LHCN-M2 (cell line): ENCODE data around the gene MYO6. TPM values are rescaled to one million over a fixed set of nuclear protein-coding genes. Genes with fewer than 3 reads are reported as not detected.

ENCODE experiments used
- DNase-seq: peaks from one replicate; pipeline ENCODE4 v3.0.0-alpha.2; 2012; ENCODE audit warnings: low read depth
- total RNA-seq: library from RNA; depleted of rRNA; stranded (reverse); fragments of >200 nt; gene quantifications from 2 replicates; pipeline ENCODE4 v1.2.3, GENCODE V29; 2014

Gene MYO6
- total RNA-seq, 1 experiment from 2014 or later: 7.3 TPM

DNA sequence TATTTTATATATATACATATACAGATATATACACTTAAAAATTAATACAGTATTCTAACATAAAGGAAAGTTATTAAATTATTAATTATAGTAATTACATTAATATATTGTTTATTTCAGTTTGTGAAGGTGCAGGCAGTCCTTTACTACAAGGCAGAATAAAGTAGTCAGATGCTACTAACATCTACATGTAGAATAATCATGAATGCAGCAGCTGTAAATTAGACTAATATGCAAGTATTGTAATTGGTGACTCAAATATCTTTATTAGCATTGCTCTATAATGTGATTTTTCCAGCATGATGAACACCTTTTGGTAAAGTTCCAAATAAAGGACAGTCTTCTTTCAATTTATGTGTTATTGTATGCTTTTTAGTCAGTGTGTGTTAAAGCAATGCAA lies 17.3 kb downstream of the MYO6 start:
- no peak for DNase-seq

DNA sequence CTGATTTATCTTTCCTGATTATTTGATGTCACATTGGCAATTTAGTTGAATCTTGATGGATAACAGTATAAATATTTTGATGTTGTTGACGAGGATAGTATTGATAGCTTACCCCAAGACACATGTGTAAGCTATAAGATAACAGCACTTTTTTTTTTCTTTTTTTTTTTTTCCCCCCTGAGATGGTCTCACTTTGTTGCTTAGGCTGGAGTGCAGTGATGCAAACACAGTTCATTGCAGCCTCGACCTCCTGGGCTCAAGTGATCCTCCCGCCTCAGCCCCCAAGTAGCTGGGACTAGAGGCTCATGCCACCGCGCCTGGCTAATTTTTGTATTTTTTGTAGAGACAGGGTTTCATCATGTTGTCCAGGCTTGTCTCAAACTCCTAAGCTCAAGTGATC lies 21.8 kb downstream of the MYO6 start:
- no peak for DNase-seq

DNA sequence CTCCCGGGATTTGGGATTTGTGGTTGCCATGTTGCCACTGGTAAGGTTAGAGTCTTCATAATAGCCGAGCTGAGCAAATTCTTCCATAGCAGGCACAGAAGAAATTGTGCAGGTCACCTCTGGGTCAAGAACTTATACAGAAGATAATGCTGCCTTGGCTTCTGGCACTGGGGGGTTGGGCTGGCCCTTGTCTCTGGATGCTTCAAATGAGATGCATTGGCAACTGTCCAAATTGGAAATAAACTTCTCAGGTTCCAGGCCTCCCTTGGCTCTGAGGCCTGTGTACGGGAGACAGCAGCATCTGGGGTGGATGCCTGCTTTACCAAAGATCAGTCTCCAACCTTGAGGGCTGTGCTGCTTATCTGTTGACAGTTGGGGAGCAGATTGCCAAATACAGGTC lies 26.2 kb downstream of the MYO6 start:
- DNase-seq: peak; percentile 19

DNA sequence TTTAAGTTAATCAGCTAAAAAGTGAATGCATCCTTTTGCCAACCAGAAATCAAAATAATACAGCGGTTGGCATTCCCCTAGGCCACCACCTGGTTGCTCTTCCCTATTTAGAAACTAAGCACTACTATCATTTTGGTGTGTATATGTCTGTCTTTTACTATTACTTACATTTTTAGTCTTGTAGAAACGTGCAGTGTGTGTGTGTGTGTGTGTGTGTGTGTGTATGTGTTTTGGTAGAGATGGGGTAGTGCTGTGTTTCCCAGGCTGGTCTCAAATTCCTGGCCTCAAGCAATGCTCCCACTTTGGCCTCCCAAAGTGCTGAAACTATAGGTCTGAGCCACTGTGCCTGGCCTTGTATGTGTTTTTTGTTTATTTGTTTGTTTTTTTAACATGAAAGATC lies 27.4 kb downstream of the MYO6 start:
- no peak for DNase-seq

DNA sequence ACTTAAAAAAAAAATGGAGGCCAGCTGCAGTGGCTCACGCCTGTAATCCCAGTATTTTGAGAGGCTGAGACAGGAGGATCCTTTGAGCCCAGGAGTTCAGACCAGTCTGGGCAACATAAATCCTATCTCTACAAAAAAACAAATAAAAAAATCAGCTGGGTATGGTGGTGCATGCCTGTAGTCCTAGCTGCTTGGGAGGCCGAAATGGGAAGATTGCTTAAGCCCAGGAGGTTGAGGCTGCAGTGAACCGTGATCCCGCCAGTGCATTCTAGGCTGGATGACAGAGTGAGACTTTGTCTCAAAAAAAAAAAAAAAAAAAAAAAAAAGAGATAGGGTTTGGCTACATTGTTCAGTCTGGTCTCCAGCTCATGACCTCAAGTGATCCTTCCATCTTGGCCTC lies 29.7 kb downstream of the MYO6 start:
- no peak for DNase-seq

DNA sequence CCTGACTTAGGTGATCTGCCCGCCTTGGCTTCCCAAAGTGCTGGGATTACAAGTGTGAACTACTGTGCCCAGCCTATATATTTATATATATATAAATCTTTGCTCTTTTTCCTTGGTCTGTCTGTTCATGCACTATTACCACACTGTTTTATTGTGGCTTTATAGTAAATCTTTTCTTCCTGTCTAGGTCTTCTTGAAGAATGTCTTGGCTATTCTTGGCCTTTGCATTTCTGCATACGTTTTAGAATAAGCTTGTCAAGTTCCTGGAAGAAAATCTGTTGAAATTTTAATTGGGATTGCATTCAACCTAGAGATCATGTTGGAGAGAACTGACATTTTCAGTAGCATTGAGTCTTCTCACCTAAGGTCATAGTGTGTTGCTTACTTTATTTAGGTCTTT lies 37.1 kb downstream of the MYO6 start:
- DNase-seq: no peak

DNA sequence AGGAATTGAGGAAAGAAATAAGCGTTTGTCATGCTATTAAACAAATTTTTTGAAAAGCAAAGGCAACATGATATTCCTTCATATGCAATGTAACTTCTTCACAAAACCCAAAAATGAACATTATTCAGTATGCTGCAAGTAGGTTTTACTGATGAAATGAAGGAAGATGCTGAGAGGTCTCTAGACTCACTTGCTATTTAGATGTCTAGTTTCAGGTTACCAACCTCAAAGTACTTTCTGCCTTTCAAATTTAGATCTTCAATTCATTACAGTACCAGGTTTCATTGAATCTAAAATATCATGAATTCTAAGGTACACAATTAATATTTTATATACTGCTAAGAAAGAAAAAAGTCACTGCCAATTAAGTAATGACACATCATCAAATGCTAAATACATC lies 39.9 kb downstream of the MYO6 start:
- no peak for DNase-seq

DNA sequence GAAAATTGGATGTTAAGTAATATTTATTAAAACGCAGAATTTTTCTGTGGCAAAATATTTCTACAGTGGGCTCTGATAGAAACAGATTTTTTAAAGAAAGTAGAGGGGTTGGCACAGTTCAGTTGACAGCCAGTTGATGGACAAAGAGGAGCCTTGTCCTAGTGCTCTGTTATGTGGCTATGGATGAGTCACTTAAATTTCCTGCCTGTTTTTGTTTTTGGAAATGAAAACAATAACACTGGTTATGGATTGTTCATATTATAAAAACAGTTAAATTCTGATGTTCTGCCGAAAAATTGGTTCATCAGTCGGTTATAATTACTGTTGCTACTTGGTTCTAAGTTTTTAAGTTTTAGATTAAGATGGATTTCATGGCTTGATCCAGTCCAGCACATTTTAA lies 42.8 kb downstream of the MYO6 start:
- DNase-seq: peak; percentile 59

DNA sequence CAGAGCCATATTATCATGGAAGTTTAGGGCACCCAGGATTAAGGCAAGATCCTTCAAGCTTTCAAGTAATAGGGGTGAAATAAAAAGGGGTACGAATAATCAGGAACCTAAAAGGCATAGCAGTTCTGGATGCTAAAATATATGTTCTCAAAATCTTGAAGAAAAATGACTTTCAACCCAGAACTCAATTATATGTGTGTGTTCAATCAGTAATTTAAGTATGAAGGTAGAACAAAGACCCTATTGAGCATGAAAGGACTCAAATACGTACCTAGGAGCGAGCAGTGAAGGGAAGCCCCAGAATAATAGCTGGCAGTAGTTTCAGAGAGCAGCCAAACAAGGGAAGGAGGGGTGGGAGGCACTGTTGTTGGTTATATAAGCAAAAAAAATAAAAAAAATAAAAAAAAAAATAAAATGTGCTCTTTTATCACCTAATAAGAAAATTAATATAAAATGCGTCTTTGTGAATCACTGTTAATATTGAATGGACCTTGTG lies 45.4 kb downstream of the MYO6 start:
- DNase-seq: no peak

DNA sequence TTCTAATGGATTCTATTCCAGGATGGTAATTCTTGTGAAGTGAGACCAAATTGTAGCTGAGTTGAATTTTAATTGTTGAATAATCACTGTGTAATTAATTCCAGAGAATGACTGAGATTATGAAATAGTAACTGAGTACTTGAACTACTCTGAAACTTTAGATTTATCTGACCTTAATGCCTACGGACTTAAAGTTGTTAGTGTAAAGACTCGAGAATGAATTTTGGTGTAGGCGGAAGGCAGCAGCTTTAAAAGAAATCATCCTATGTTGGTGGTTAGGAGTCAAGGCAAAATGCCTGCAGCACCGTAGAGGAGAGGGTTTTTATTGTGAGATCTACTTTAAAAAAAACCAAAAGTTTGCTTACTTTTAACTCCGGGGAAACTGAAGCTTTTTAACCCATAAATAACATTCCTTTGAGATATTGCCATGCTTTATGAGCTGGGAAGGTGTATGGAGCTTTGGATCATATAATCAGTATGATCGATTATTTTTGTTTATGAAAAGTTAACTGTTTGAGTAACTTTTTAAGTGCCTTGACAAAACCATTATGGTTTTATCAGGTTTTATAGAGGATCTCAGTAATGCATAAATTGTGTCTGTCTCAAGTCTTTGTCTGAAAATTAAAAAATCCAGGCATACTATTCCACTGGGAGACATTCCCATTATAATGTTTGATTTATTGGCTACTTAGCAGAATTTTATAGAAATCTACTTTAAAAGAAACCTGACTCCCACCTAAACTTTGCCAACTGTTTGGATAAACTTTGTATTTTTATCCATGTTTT lies 46.1 kb downstream of the MYO6 start:
- DNase-seq: no peak

DNA sequence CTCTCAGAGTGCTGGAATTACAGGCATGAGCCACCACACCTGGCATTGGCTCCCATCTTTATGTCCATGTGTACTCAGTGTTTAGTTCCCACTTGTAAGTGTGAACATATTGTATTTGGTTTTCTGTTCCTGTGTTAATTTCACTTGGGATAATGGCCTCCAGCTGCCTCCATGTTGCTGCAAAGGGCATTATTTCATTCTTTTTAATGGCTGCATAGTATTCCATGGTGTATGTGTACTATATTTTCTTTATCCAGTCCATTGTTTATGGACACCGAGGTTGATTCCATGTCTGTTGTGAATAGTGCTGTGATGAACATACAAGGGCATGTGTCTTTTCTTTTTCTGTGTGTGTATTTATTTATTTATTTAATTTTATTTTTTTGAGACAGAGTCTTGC lies 47.7 kb downstream of the MYO6 start:
- no peak for DNase-seq

DNA sequence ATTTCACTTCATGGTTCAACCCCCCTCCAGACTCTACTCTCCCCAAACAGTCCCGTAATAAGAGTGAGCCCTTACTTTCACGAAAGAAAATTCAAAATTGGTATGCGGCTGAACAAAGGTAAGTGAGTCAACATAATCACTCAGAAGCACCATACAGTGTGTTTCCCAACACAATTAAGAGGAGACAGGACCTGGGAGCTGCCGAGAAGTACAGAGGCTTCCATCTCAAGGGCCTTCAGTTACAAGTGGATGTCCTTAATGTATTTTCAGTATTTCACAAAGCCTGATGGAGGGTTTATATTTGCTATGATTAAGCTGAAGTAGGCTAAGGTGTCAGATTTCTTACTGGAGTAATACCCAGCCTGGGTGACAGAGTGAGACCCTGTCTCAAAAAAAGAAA lies 51.1 kb downstream of the MYO6 start:
- DNase-seq: no peak

DNA sequence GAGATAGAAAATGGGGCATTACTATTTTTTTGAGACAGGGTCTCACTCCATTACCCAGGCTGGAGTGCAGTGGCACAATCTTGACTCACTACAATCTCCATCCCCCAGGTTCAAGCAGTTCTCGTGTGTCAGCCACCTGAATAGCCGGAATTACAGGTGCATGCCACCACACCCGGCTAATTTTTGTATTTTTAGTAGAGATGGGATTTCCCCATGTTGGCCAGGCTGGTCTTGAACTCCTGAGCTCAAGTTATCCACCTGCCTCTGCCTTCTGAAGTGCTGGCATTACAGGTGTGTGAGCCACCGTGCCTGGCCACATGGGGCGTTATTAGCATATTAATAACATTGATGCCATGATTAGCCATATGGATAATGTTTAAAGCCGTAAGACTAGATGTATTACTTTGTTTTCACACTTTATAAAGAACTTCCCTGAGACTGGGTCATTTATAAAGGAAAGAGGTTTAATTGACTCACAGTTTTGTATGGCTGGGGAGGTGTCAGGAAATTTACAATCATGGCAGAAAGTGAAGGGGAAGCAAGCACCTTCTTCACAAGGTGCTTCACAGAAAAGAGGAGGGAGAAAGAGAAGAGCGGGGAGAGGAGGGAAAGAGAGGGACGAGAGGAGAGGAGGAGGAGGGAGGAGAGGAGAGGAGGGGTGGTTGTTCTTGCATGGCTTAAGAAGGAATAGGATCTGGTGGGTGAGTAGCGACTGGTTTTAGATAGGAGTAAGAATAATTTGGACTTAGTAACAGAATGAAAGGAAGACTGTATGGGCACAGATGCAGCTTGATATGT lies 51.9 kb downstream of the MYO6 start:
- no peak for DNase-seq

DNA sequence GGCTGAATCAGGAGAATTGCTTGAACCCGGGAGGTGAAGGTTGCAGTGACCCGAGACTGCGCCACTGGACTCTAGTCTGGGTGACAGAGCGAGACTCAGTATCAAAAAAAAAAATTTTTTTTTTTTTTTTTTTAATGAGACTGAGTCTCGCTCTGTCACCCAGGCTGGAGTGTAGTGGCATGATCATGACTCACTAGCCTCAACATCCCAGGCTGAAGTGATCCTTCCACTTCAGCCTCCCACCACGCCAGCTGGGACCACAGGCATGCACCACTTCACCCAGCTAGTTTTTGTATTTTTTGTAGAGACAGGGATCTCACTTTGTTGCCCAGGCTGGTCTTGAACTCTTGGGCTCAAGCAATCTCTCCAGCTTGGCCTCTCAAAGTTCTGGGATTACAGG lies 53.3 kb downstream of the MYO6 start:
- peak; percentile 17 for DNase-seq

DNA sequence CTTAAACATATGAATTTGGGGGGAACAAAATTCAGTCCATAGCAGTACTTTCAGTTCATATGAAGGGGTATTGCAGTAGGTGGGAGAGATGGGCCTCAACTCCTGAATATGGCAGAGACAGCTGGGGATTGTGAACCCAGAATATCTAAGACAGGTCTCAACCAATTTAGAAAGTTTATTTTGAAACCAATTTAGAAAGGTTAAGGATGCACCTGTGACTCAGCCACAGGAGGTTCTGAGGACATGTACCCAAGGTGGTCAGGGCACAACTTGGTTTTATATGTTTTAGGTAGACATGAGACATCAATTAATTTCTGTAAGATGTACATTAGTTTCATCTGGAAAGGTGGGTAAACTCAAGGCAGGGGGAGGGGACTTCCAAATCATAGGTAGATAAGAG lies 59.5 kb downstream of the MYO6 start:
- DNase-seq: no peak

DNA sequence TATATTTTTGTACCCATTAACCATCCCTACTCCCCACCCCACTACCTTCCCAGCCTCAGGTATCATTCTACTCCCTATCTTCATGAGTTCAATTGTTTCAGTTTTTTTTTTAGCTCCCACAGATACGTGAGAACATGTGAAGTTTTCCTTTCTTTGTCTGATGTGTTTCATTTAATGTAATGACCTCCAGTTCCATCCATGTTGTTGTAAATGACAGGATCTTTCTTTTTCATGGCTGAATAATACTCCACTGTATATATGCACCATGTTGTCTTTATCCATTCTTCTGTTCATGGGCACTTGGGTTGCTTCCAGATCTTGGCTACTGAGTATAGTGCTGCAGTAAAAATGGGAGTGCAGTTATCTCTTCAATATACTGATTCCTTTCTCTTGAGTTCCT lies 63.5 kb downstream of the MYO6 start:
- DNase-seq: no peak

DNA sequence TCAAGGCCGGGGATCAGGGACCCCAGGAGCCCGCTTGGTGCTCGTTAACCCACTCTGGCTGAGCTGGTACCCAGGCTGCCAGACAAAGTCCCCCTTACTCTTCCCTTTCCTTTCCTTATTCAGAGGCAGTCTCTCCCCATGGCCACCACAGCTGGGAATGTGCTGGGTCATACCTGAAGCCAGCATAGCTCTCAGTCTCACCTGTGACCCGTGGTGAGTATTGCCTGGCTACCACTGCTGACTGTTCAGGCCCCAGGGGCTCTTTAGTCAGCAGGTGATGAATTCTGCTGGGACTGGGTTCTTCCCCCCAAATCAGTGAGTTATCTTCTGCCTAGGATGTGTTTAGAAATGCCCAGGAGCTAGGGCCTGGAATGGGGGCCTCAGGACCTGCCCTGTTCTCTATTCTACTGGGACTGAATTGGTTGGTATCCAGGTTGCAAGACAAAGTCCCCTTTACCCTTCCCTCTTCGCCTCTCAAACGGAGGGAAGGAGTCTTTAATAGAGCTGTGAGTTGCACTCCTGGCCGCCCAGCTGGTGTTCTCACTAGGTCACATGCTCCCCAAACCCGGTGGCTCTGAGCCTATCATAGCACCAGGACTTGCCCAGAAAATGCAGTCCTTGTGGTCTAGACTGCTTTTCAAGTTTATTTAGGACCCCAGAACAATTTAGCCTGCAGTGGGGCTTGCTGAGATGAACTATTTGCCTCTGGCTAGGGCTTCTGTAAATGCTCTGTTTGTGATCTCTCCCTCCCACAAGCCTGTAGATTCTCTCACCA lies 64.6 kb downstream of the MYO6 start:
- DNase-seq: no peak

DNA sequence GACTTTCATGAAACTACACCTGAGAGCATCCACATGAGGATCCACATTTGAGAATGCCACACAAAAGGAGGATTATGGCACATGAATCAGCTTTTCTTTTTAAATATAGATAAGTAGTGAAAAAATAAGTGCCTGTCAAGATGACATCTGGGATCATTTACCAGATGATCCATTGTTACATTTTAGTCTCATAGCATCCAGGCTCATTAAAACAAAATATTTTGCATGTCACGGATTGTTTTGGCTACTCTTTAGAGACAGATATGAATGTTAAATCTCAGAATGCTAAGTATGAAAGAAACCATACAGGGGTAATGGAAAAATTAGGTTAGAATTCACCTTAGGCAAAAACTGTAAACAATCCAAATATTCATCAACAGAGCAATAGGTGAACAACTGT lies 66.7 kb downstream of the MYO6 start:
- no peak for DNase-seq

DNA sequence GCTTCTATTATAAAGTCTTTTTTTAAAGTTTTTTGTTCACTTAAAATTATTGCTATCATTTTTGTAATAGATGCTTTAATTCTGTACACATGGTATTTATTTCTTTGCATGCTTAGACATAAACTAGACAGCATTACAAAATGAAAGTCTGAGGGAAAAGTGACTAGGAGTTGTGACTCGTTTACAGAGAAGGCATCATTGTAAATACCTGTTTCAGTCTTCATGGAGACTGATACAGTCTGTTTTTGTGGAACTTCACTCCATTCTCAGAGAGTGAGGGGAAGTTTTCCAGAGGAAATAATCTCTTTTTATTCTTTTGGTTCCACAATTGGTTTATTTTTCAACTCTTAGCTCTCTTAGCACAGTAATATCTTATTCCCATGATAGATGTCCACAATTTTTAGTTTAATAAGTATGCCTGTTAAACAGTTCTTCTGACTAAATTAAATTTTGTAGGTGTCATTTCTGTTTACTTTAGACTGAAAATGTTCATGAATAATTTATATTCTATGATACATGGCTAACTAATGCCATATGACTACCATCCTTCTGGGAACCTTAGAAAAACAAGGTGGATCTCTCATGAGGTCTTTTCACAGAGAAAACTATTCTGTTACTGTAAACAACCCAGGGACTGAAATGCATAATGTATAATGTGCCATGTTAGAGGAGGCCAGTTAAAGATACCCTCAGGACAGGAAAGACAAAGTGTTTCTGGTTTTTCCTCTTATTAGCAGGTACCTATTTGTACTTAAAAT lies 69.2 kb downstream of the MYO6 start:
- peak; percentile 13 for DNase-seq

DNA sequence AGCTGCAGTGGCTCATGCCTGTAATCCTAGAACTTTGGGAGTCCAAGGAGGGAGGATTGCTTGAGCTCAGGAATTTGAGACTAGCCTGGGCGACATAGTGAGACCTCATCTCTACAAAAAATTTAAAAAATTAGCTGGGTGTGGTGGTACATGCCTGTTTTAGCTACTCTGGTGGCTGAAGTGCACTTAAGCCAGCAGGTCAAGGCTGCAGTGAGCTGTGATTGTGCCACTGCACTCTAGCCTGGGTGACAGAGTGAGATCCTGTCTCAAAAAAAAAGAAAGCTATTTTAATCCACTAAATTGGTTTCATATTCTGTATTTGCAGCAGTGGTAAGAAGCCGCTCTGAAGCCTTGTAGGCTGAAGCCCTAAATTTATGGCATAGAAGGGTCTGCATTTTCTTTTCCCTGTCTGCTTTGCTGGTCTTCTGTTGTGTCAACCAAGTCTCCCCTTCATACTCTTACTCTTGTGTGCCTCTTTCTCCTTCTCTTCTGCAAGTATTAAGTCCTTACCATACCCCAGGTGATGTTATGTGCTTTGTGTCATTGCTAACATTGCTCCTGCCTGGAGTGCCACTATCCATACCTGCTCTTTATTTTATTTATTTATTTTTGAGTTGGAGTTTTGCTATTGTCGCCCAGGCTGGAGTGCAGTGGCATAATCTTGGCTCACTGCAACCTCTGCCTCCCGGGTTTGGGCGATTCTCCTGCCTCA lies 70.9 kb downstream of the MYO6 start:
- DNase-seq: no peak

DNA sequence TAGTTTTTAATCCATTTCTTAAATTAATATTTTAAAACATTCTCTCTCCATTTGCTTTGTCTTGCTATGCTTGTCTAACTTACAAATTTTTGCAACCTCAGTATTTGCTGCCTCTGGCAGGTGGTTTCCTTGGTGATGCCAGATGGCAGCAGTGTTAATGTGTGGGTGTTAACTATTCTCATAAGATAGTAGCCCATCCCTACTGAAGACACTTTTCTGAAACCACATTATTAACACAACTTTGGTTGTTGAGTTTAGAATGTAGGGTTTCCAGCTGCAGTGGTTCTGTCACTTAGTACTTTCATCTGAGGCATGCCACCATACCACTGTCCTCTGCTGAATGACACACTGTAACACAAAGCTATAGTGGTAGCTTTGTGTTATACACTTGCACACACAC lies 75.1 kb downstream of the MYO6 start:
- DNase-seq: no peak
